ENCODE data around the gene PRTFDC1.

DNA sequence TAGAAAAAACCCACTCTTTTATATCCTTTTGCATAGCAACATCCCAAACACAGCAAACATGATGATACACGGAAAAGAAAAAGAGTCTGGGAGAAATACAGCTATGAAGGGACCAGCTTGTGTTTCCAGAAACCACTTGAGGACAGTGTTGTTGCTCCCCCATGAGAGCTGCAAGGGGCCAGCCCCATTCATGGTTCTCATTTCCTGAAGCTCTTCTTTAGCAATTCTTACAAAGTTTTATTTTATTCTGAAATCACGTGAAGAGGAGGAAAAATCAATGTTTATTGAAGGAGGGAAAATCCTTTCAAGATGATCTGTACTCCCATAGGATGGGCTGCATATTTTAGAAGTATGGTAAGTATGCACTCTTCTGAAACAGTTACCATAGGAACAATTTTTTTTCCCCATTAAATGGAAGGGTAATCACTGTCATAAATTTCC is 17.5 kb upstream of the PRTFDC1 start:
- TF ChIP-seq, protein P1, sequence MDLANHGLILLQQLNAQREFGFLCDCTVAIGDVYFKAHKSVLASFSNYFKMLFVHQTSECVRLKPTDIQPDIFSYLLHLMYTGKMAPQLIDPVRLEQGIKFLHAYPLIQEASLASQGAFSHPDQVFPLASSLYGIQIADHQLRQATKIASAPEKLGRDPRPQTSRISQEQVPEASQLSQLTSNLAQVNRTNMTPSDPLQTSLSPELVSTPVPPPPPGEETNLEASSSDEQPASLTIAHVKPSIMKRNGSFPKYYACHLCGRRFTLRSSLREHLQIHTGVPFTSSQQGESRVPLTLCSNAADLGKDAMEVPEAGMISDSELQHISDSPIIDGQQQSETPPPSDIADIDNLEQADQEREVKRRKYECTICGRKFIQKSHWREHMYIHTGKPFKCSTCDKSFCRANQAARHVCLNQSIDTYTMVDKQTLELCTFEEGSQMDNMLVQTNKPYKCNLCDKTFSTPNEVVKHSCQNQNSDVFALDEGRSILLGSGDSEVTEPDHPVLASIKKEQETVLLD (CRISPR knock-in tag; IDR thresholded peaks at IDR 0.05; ENCODE audit: low read depth) = no peak
- no peak for TF ChIP-seq ZBTB21 (CRISPR knock-in tag; IDR thresholded peaks at IDR 0.05)
